GM13976 (cell line): ENCODE data around the gene PCGF1.

Experiments used
- DNase-seq: peaks from one replicate; pipeline ENCODE4 v3.0.0; 2012; ENCODE audit warnings: low spot score
- CTCF ChIP-seq: IDR thresholded peaks from 2 replicates; pipeline ENCODE4 v1.5.1; 2012; ENCODE audit warnings: borderline replicate concordance, mild to moderate bottlenecking; ENCODE audit not compliant: insufficient read depth; ENCODE audit errors: extremely low read depth, missing control alignments, control extremely low read depth
- in situ Hi-C: fragments of 300-500 bp; cut with MboI; formaldehyde crosslinking; loops from one replicate; pipeline ENCODE4 v1.12.0; 2022; ENCODE audit warnings: low sequenced_read_pairs, mixed read lengths, inconsistent platforms; ENCODE audit not compliant: unreplicated experiment

Gene PCGF1

DNA sequence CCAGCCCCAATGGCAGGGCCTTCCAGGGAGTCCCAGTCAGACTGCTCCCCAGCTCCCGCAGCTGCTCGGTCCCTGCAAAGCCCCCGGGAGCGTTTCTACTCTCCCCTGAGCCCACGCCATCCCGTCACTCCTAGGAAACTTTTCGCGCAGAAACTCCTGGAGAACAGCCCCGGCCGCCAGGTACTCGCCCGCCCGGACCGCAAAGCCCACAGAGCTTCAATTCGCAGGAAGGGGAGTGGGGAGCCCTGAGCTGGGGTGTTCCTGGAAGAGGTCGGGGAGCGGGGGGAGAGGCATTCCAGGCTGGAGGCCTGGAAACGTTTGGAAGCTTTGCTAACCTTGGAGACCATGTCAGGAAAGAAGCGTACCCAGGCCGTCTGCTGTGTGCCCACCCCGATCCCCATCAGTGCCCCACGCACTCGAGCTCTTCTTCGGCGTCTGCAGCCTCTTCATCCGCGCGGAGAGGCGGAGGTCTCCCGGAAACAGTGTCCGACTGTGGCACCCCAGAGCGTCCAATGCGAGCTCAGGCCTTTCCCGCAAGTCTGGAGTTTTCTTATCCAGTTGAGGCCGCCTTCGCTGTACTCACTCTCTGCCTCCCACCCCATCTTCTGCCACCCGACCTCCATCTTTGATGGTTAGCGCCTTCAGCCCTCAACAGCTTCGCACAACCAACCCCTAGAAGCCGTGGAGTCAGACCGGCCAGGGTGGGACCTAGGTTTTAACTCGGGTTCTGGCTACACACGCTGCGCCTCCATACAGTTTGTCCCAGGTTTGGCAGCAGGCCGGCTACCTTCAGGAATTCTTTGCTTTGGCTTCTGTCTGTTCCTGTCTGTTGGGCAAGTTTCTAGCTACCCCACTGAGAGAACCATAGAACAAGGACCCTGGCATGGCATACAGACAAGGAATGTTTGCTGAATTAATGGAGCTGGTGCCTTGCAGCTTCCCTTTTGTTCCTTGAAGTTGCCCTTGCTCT is 3.7 kb downstream of the PCGF1 start:
- in situ Hi-C loops: no loop called here
- DNase-seq: no peak
- no peak for TF ChIP-seq CTCF

DNA sequence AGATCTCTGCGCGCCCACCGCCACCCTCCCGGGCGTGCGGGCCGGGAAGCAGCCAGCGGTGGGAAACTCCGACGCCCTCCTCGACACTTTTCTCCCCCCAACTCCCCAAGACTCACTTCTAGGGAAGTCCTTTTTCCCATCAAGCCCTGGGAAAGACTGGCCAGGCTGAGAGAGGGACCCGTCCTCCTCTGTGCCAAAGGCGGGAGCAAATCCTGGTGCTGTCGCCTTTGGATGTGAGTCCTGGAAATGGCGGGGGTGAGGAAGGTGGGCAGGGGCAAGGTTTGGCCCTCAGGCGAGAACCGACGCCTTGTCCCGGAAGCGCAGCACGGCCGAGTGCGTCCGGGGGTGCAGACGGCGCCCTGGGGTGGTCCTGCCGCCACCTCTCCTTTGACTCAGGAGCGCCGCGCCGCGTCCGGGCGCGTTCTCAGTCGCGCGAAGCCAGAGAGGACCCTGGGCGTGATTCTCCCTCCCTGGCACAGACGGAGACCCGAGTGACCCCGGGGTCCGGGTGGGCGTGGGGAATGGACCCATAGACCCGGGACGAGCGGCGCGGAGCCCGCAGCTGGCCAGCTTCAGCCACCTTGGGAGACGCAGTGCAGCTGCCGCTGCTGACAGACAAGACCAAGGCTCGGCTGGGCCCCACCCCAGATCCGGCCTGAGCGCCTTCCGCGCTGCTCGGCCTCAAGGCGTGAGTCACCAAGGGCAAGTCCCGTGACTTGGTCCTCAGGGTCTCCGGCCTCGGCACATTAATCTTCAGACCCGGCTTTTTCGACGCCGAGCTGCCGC is 4.6 kb downstream of the PCGF1 start:
- TF ChIP-seq CTCF: peak; percentile 46

DNA sequence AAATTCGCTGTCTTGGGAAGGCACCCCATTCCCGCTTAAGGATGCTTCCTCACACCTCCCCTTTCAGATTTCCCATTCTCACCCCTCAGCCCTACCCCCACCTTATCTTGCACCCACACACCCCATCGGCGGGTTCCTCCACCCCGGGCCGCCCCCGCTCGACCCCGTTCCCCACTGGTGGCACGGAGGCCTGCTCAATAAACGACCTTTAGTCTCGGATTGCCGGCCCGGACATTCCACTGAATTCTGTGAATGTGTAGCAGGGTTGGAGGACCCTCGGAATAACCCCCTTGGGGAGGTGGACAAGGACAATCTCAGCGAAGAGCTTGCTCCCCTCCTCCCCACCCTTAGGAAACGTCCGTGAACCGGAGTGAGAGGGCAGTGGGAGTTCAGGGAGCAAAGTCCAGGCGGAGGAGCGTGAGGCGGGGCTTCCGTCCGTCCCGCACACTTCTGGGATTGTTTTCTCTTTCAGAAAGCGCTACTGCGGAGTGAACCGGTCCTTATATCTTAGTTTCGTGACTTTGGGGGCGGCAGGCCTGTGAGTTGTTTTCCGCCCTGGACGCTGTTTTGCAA is 5.3 kb downstream of the PCGF1 start:
- in situ Hi-C loops: no loop called here
- no peak for DNase-seq
- no peak for TF ChIP-seq CTCF

More for the DNA sequence above, 4.6 kb downstream of the PCGF1 start:
- in situ Hi-C loops: no loop called here
- peak; percentile 86 for DNase-seq

DNA sequence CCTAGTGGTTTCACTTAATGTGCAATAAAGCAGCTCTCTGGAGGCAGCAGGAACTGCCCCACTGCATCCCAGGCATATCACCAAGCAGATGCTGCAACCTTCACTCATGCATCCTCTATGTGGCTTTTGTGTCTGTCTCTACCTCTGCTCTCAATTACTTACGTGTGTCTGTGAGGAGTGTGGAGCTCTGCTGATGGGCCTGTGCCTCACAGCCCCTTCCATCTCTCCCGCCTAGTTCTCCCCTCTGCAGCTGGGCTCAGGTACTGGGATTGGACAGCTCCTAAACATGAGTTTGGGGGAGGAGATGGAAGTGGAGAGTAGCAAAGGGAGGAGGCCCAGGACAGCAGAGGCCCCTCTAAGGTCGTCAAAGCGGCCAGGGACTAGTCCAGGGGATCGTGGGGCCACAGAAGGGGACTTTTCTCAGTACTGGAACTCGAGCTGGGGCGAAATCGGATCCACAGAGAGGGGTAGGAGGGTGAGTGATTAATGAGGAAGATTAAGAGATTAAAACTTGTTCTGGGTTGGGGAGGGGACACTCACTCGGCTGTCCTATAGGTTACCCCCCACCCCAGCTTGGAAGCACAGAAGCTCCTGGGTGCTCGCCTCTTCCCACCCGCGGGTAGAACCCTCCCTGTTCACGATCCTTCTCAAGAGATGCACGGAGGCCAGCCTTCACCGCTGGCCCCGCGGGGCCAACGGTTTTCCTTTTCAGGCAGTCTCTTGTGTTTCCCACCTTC is 6.0 kb downstream of the PCGF1 start:
- in situ Hi-C loops: no loop called here
- DNase-seq: no peak
- no peak for TF ChIP-seq CTCF

GRCh38 chr2:74500578-74500946 is 6.9 kb downstream of the PCGF1 start:
- no peak for DNase-seq
- in situ Hi-C loops: no loop called here
- TF ChIP-seq CTCF: no peak
